ENCODE results near the gene HES6. TPM values are rescaled to one million over a fixed set of nuclear protein-coding genes. Genes with fewer than 3 reads are reported as not detected.

HES6 gene
- total RNA-seq, 2 donors from 2014 or later = 55.6 to 79.5 TPM

DNA sequence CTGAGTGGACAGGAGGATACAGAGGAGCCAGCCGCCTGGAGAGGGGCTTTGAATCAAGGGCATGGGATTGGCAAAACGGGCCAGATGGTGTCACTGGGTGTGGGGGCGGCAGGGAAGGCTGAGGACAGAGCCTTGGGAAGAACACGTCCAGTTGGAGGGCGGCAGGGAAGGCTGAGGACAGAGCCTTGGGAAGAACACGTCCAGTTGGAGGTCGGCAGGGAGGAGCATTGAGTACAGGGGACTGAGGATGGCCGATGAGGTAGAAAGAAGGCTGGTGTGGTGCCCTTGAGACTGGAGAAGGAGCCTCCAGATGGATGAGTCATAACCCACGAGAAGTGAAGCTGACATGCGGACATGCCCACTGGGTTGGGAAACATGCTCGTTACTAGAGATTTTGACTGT is 4.5 kb downstream of the HES6 start:
- H3K36me3 ChIP-seq = no peaks in the 10 kb centered on the region

GRCh38 chr2:238233625-238234024 is 6.2 kb downstream of the HES6 start:
- Histone ChIP-seq H3K4me1 (peaks cover under 1% of the 10 kb centered on the region), H3K36me3 (no peaks in the 10 kb centered on the region), H3K27me3 (no peaks in the 10 kb centered on the region), H3K27ac (no peak overlapping the region), H3K9ac (ENCODE audit: low read depth in 2 of 2, low read length in 2 of 2) (no peak overlapping the region), H3K9me3 (no peaks in the 10 kb centered on the region), H3K4me3 (no peak overlapping the region)
- TF ChIP-seq, protein P1, sequence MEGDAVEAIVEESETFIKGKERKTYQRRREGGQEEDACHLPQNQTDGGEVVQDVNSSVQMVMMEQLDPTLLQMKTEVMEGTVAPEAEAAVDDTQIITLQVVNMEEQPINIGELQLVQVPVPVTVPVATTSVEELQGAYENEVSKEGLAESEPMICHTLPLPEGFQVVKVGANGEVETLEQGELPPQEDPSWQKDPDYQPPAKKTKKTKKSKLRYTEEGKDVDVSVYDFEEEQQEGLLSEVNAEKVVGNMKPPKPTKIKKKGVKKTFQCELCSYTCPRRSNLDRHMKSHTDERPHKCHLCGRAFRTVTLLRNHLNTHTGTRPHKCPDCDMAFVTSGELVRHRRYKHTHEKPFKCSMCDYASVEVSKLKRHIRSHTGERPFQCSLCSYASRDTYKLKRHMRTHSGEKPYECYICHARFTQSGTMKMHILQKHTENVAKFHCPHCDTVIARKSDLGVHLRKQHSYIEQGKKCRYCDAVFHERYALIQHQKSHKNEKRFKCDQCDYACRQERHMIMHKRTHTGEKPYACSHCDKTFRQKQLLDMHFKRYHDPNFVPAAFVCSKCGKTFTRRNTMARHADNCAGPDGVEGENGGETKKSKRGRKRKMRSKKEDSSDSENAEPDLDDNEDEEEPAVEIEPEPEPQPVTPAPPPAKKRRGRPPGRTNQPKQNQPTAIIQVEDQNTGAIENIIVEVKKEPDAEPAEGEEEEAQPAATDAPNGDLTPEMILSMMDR (IDR thresholded peaks at IDR 0.05) = no peak
- no peak for DNase-seq
- intact Hi-C loops (cut with DNase I) = no loop called here

More for the DNA sequence above, 4.5 kb downstream of the HES6 start:
- Histone ChIP-seq H3K27me3 (no peaks in the 10 kb centered on the region), H3K9ac (ENCODE audit: low read depth in 2 of 2, low read length in 2 of 2) (no peak overlapping the region), H3K9me3 (no peaks in the 10 kb centered on the region), H3K4me3 (no peak overlapping the region), H3K4me1 (peaks cover 5% of the 10 kb centered on the region), H3K27ac (no peak overlapping the region)
- intact Hi-C loops (cut with DNase I) = no loop called here
- TF ChIP-seq, protein P1 (IDR thresholded peaks at IDR 0.05) = no peak
- no peak for DNase-seq

DNA sequence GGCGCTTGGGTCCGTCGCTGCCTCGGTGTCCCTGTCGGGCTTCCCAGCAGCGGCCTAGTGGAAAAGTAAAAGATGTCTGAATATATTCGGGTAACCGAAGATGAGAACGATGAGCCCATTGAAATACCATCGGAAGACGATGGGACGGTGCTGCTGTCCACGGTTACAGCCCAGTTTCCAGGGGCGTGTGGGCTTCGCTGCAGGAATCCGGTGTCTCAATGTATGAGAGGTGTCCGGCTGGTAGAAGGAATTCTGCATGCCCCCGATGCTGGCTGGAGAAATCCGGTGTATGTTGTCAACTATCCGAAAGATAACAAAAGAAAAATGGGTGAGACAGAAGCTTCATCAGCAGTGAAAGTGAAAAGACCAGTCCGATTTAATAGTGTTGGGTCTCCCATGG is 8.0 kb downstream of the HES6 start:
- TF ChIP-seq, protein P1 (IDR thresholded peaks at IDR 0.05) = no peak
- Histone ChIP-seq H3K36me3 (no peaks in the 10 kb centered on the region), H3K4me3 (no peak overlapping the region), H3K9me3 (no peaks in the 10 kb centered on the region), H3K4me1 (no peaks in the 10 kb centered on the region), H3K27me3 (no peaks in the 10 kb centered on the region), H3K9ac (ENCODE audit: low read depth in 2 of 2, low read length in 2 of 2) (no peak overlapping the region), H3K27ac (no peak overlapping the region)
- DNase-seq = no peak
- intact Hi-C loops (cut with DNase I) = no loop called here

DNA sequence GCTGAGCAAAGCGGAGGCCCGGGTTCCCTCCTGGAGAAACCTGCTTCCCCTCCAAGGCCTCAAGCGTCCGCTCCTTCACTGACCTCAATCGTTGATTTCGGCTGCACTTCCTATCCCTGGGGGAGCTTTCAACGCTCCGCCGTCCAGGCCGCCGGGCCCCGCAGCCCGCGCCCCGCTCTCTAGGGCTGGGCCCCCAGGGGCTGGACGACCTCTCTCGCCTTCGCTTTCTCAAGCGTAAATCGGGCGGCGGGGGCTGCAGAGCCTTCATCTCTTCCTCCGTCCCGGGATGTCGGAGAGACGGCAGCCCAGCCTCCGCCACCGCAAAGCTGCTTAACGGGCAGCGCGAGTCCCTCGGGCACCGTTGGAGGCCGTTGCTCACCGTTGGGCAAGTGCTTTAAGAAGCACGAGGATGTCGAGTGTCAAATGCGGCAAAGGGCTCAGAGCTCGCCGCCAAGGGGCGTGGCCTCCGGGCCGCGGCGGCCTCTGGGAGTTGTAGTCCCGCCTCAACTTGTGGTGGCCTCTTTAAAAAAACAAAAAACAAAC is 8.5 kb downstream of the HES6 start:
- H3K9ac ChIP-seq (ENCODE audit: low read depth in 2 of 2, low read length in 2 of 2) = peak overlapping the region in 1 of 2 donors; percentile 46
- H3K4me1 ChIP-seq = no peaks in the 10 kb centered on the region
- peak overlapping the region; percentile 14 for H3K4me3 ChIP-seq
- no peaks in the 10 kb centered on the region for H3K27me3 ChIP-seq
- no peaks in the 10 kb centered on the region for H3K9me3 ChIP-seq
- peak; percentile 76 for DNase-seq
- H3K27ac ChIP-seq = no peak overlapping the region
- H3K36me3 ChIP-seq = no peaks in the 10 kb centered on the region
- intact Hi-C loops (cut with DNase I) = no loop called here
- TF ChIP-seq, protein P1 (IDR thresholded peaks at IDR 0.05) = no peak

DNA sequence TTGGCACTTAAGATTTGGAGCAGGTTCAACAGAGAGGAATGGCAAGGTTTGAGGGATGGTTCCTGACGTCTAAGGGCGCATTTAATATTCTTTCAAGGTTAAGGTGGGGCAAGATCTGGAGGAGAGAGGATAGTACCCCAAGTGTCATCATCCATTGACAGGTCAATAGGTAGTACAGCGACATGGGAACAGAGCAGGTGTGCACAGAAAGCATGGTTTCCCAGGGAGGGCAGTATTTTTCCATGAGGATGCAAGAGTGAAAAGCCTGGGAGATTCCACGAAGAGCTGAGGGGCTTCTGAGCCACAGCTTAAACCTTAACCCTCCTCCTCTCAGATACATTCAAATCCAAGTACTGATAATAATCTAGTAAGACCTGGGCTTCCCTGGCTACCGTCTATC is 9.1 kb downstream of the HES6 start:
- intact Hi-C loops (cut with DNase I) = no loop called here
- Histone ChIP-seq H3K4me3 (no peak overlapping the region), H3K9me3 (no peaks in the 10 kb centered on the region), H3K27ac (no peak overlapping the region), H3K27me3 (no peaks in the 10 kb centered on the region), H3K36me3 (no peaks in the 10 kb centered on the region), H3K4me1 (no peaks in the 10 kb centered on the region), H3K9ac (ENCODE audit: low read depth in 2 of 2, low read length in 2 of 2) (peak overlapping the region in 1 of 2 donors; percentile 12)
- DNase-seq = no peak
- TF ChIP-seq, protein P1 (IDR thresholded peaks at IDR 0.05) = no peak
